Spleen (tissue), 11 donors: ENCODE measurements around the gene GNAT3. TPM values are rescaled to one million over a fixed set of nuclear protein-coding genes. Genes with fewer than 3 reads are reported as not detected.

Experiments used
- DNase-seq: peaks from one replicate; pipeline ENCODE4 v3.0.0-alpha.2; 2020
- H3K27ac ChIP-seq, 8 donors: fragments of 200-600 bp; sonication (generic) in 7 of 8; 1 replicate in 4 of 8; 2 replicates in 4 of 8; pipeline versions ENCODE4 v1.5.0 to v1.8.0; 2016 to 2021; ENCODE audit warnings: inconsistent platforms in 4 of 8, mild to moderate bottlenecking in 4 of 8, moderate library complexity in 1 of 8
- H3K27me3 ChIP-seq, 7 donors: fragments of 200-600 bp; sonication (generic) in 6 of 7; replicated peaks in 1 of 7; 1 replicate in 4 of 7; 2 replicates in 3 of 7; pipeline versions ENCODE4 v1.5.0 to v1.8.0; 2016 to 2021; ENCODE audit warnings: inconsistent platforms in 3 of 7, mild to moderate bottlenecking in 1 of 7
- H3K36me3 ChIP-seq, 6 donors: fragments of 200-600 bp; sonication (generic) in 5 of 6; 1 replicate in 4 of 6; 2 replicates in 2 of 6; pipeline versions ENCODE4 v1.5.0 to v1.8.0; 2016 to 2021; ENCODE audit warnings: inconsistent platforms in 2 of 6
- H3K4me1 ChIP-seq, 6 donors: fragments of 200-600 bp; sonication (generic) in 5 of 6; 1 replicate in 3 of 6; 2 replicates in 3 of 6; pipeline versions ENCODE4 v1.5.0 to v1.8.0; 2016 to 2021; ENCODE audit warnings: inconsistent platforms in 3 of 6
- H3K4me3 ChIP-seq, 8 donors: fragments of 200-600 bp; sonication (generic) in 7 of 8; 1 replicate in 4 of 8; 2 replicates in 4 of 8; pipeline versions ENCODE4 v1.5.0 to v1.8.0; 2016 to 2021; ENCODE audit warnings: inconsistent platforms in 4 of 8, mild to moderate bottlenecking in 4 of 8, moderate library complexity in 2 of 8
- H3K9me3 ChIP-seq, 8 donors: fragments of 200-600 bp; sonication (generic) in 7 of 8; 1 replicate in 4 of 8; 2 replicates in 4 of 8; pipeline versions ENCODE4 v1.5.0 to v1.8.0; 2016 to 2021; ENCODE audit warnings: inconsistent platforms in 4 of 8
- POLR2A ChIP-seq, 3 donors: fragments of 450-650 bp; IDR thresholded peaks; one replicate each; pipeline ENCODE4 v1.5.1; 2017; ENCODE audit warnings: antibody characterized with exemption in 3 of 3, mild to moderate bottlenecking in 1 of 3
- POLR2AphosphoS5 ChIP-seq, 3 donors: sonication (generic); formaldehyde crosslinking; IDR thresholded peaks; one replicate each; pipeline ENCODE4 v1.5.1; 2017; ENCODE audit warnings: antibody characterized with exemption in 3 of 3
- WGBS, 5 donors: extraction: QIAGEN DNeasy Blood & Tissue Kit in 3 of 5; methylation state at CpG; one replicate each; pipeline versions ENCODE4 v1.1.5 to v1.1.7; 2013 to 2018; 5-methylcytosine and 5-hydroxymethylcytosine counted together
- intact Hi-C: fragments of 100-400 bp; cut with DNase I; formaldehyde crosslinking; loops from one replicate; pipeline ENCODE4 v1.15.0; 2023; ENCODE audit warnings: low total_unique reads
- polyA plus RNA-seq, 3 donors: library from polyadenylated mRNA; stranded (reverse); fragments of 200-250 nt; gene quantifications; one replicate each; pipeline ENCODE4 v1.2.1, GENCODE V29; 2013
- total RNA-seq, 7 donors: library from RNA; depleted of rRNA in 3 of 7; stranded (reverse); fragments of >200 nt in 3 of 7; fragmentation: NEBNext Ultra II Directional in 4 of 7; extraction: Animal tissue kit (Norgen Biotek cat#: 25700) in 4 of 7; gene quantifications; one replicate each; pipeline versions ENCODE4 v1.1.0 to v1.2.1, GENCODE V29; 2016 to 2021
- TF ChIP-seq, protein P1 (sequence below), 11 experiments: fragments of 200-600 bp in 7 of 11; fragments of 450-650 bp in 4 of 11; sonication (generic) in 4 of 11; IDR thresholded peaks in 8 of 11; conservative IDR thresholded peaks in 3 of 11; 1 replicate in 7 of 11; 2 replicates in 4 of 11; pipeline versions ENCODE4 v1.4.0 to v1.8.0; 2016 to 2021; ENCODE audit warnings: antibody characterized with exemption in 11 of 11, inconsistent platforms in 4 of 11, mild to moderate bottlenecking in 1 of 11
- donor health status: healthy with polysubstance abuse.
- donor health status: DM: no; HTN: no; CAD: no; lungs with moderate emphysema.
- donor health status: DM: no; HTN: no; CAD: no.
- donor health status: Bipolar disorder and iron deficiency.
- donor health status: healthy.
- donor health status: DM: no; HTN: no; CAD: no.
- donor health status: DM: yes; HTN: yes; CAD: no.

Gene GNAT3
- total and polyA plus RNA-seq, 10 donors = not detected

DNA sequence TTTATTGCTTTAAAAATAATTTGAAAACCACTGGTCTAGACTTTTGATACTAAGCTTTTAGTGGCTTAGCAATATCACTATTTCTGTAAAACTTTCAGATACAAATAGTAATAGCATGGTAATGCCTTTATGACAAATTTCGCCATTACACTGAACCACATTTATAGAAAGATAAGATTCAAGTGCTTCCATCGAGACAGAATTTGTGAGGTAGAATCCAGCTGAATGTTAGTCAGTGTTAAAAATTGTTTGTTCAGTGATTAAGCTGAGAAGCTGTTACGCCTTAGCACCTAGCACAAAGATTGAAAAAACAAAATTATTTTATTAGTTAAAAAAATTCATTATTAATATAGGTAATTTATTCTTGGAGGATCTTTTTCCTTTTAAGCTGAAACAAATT, 36.5 kb downstream of the GNAT3 start:
- no peak overlapping the region for H3K4me3 ChIP-seq
- H3K27ac ChIP-seq = no peak overlapping the region
- H3K9me3 ChIP-seq = no peaks in the 10 kb centered on the region
- peaks cover 0 to 6% (median 0%) of the 10 kb centered on the region in 6 donors for H3K4me1 ChIP-seq
- no peaks in the 10 kb centered on the region for H3K36me3 ChIP-seq
- H3K27me3 ChIP-seq = no peaks in the 10 kb centered on the region
- intact Hi-C loops = no loop called here
- 82 to 95% (median 92%) methylated on average over 3 of the region's 3 CpGs for WGBS, 5 donors
- TF ChIP-seq POLR2A (IDR thresholded peaks at IDR 0.05) (no peak), POLR2AphosphoS5 (IDR thresholded peaks at IDR 0.05) (no peak)
- TF ChIP-seq, protein P1, sequence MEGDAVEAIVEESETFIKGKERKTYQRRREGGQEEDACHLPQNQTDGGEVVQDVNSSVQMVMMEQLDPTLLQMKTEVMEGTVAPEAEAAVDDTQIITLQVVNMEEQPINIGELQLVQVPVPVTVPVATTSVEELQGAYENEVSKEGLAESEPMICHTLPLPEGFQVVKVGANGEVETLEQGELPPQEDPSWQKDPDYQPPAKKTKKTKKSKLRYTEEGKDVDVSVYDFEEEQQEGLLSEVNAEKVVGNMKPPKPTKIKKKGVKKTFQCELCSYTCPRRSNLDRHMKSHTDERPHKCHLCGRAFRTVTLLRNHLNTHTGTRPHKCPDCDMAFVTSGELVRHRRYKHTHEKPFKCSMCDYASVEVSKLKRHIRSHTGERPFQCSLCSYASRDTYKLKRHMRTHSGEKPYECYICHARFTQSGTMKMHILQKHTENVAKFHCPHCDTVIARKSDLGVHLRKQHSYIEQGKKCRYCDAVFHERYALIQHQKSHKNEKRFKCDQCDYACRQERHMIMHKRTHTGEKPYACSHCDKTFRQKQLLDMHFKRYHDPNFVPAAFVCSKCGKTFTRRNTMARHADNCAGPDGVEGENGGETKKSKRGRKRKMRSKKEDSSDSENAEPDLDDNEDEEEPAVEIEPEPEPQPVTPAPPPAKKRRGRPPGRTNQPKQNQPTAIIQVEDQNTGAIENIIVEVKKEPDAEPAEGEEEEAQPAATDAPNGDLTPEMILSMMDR (IDR thresholded peaks at IDR 0.05 in 8 of 11, conservative IDR thresholded peaks at IDR 0.05 in 3 of 11) = no peak
- DNase-seq = no peak

DNA sequence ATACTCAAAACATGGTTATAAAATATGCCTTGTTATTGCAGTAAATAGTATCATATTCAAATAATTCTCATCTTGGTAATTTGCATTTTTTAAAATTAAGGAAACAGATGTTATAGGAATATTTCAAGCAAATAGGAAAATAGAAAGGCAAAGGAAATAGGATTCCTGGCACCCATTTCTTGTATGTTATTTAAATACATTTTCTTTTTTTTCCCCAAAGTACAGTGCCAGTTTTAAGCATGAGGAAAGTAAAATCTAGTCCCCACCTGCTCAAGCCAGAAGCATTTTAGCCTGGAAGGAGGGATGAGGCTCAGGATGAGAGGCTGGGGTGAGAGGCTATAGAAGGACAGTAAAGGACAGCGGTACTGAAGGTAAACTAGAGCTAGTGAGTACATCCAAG, 38.1 kb downstream of the GNAT3 start:
- Histone ChIP-seq H3K27ac (no peak overlapping the region), H3K27me3 (no peaks in the 10 kb centered on the region), H3K4me3 (no peak overlapping the region), H3K36me3 (no peaks in the 10 kb centered on the region), H3K9me3 (no peaks in the 10 kb centered on the region), H3K4me1 (peaks cover 0 to 6% (median 0%) of the 10 kb centered on the region in 6 donors)
- WGBS, 5 donors = 85 to 97% (median 92%) methylated on average over 1 of the region's 1 CpG
- intact Hi-C loops = no loop called here
- TF ChIP-seq POLR2AphosphoS5 (IDR thresholded peaks at IDR 0.05) (no peak), POLR2A (IDR thresholded peaks at IDR 0.05) (no peak)
- TF ChIP-seq, protein P1 (IDR thresholded peaks at IDR 0.05 in 8 of 11, conservative IDR thresholded peaks at IDR 0.05 in 3 of 11) = no peak
- no peak for DNase-seq

DNA sequence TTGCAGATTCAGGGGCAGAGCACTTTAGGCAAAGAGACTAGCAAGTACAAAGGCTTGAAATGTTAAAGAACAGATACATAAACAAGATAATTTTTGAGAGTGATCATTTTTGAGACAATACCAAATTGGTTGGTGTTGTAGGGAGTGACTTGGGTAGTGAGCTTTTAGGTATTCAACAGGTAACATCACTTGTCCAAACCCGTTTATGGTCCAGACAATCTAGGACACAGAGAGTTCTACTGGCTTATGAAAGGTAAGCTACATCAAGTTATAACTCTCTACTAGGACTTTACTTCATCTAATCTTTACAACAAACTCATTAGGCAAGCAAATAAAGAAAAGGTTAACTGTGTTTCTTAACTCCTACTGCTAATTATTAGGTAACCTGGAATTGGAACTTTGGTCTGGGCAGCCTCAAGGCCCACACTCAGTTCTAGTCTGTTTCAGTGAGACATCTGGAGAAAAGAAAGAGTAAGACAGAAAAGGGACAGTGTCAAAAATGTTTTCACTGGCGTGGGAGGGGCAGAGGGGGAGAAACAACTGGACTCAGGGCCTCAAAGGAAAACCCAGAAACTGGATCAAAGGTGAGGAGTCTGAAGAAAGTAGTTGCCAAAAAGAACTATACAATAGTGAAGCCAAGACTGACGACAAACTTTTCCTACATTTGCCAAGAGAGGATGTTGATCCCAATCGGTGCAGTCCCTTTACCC, 39.2 kb downstream of the GNAT3 start:
- Histone ChIP-seq H3K27ac (no peak overlapping the region), H3K9me3 (no peaks in the 10 kb centered on the region), H3K4me3 (no peak overlapping the region), H3K4me1 (peaks cover 0 to 5% (median 0%) of the 10 kb centered on the region in 6 donors), H3K36me3 (no peaks in the 10 kb centered on the region), H3K27me3 (no peaks in the 10 kb centered on the region)
- WGBS, 5 donors = 59 to 80% (median 75%) methylated on average over 4 of the region's 4 CpGs
- TF ChIP-seq POLR2AphosphoS5 (IDR thresholded peaks at IDR 0.05) (no peak), POLR2A (IDR thresholded peaks at IDR 0.05) (no peak)
- TF ChIP-seq, protein P1 (IDR thresholded peaks at IDR 0.05 in 8 of 11, conservative IDR thresholded peaks at IDR 0.05 in 3 of 11) = no peak
- no peak for DNase-seq
- intact Hi-C loops = no loop called here

DNA sequence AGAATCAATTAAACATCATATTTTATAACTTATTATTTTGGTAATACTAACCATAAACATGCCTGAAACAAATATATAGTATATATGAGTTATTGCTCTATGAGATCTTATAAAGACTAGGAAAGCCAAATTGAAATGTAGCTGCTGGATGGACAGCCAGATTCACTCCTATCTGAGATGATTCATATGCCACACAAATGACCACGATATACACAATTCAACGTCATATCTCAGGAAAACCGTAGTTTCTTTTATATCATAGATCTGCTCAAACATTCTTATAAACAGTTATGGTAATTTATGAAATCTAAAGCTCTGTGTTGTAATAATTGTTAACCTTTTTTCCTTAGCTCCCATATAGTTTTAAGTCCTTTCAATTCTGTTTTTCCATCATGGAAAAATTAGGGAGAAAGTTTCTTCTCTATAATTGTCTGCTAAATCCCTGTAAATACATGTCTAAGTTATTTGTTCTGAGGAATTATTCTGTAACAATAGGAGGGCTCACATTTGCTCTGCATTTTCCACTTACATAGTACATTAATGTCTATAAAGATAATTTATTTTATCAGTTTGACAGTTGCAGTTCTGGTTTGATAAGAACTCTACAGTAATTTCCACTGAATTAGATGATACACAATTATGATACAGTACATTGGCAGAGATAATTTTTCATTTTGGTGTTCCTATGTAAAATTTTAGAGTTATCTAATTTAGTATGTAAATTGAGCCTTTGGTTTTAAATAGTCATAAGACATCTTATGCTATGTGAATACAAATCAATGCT, 42.7 kb downstream of the GNAT3 start:
- 60 to 91% (median 83%) methylated on average over 3 of the region's 3 CpGs for WGBS, 5 donors

More for the DNA sequence above, 42.7 kb downstream of the GNAT3 start:
- Histone ChIP-seq H3K9me3 (no peaks in the 10 kb centered on the region), H3K27ac (no peak overlapping the region), H3K27me3 (no peaks in the 10 kb centered on the region), H3K4me1 (peaks cover 0 to 12% (median 0%) of the 10 kb centered on the region in 6 donors), H3K4me3 (no peak overlapping the region), H3K36me3 (no peaks in the 10 kb centered on the region)
- no peak for DNase-seq
- intact Hi-C loops = no loop called here
- TF ChIP-seq, protein P1 (IDR thresholded peaks at IDR 0.05 in 8 of 11, conservative IDR thresholded peaks at IDR 0.05 in 3 of 11) = no peak
- no peak for TF ChIP-seq POLR2AphosphoS5 (IDR thresholded peaks at IDR 0.05)
- no peak for TF ChIP-seq POLR2A (IDR thresholded peaks at IDR 0.05)
